ENCODE data around the gene CLDN6. TPM values are rescaled to one million over a fixed set of nuclear protein-coding genes. Genes with fewer than 3 reads are reported as not detected.

Gene CLDN6
- total RNA-seq, 2 donors from 2014 or later, result not detected

DNA sequence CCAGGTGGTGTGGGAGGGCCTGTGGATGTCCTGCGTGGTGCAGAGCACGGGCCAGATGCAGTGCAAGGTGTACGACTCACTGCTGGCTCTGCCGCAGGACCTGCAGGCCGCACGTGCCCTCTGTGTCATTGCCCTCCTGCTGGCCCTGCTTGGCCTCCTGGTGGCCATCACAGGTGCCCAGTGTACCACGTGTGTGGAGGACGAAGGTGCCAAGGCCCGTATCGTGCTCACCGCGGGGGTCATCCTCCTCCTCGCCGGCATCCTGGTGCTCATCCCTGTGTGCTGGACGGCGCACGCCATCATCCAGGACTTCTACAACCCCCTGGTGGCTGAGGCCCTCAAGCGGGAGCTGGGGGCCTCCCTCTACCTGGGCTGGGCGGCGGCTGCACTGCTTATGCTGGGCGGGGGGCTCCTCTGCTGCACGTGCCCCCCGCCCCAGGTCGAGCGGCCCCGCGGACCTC, 4.5 kb downstream of the CLDN6 start:
- H3K9me3 ChIP-seq, result no peaks in the 10 kb centered on the region
- TF ChIP-seq, protein P1, sequence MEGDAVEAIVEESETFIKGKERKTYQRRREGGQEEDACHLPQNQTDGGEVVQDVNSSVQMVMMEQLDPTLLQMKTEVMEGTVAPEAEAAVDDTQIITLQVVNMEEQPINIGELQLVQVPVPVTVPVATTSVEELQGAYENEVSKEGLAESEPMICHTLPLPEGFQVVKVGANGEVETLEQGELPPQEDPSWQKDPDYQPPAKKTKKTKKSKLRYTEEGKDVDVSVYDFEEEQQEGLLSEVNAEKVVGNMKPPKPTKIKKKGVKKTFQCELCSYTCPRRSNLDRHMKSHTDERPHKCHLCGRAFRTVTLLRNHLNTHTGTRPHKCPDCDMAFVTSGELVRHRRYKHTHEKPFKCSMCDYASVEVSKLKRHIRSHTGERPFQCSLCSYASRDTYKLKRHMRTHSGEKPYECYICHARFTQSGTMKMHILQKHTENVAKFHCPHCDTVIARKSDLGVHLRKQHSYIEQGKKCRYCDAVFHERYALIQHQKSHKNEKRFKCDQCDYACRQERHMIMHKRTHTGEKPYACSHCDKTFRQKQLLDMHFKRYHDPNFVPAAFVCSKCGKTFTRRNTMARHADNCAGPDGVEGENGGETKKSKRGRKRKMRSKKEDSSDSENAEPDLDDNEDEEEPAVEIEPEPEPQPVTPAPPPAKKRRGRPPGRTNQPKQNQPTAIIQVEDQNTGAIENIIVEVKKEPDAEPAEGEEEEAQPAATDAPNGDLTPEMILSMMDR (IDR thresholded peaks at IDR 0.05), result no peak
- H3K27me3 ChIP-seq (replicated peaks; ENCODE audit: insufficient read depth), result peaks cover 11% of the 10 kb centered on the region
- DNase-seq (ENCODE audit: low spot score) (no peak), ATAC-seq (ENCODE audit: insufficient number of reproducible peaks, low FRiP score, low read depth) (no peak)
- H3K4me1 ChIP-seq (ENCODE audit: control insufficient read depth in 1 of 2, low read depth in 2 of 2), result no peaks in the 10 kb centered on the region
- no peak overlapping the region for H3K27ac ChIP-seq
- no peaks in the 10 kb centered on the region for H3K36me3 ChIP-seq
- no peak overlapping the region for H3K4me3 ChIP-seq

GRCh38 chr16:3012828-3013420, 5.1 kb downstream of the CLDN6 start, which contains the start of gene CLDN9:
Gene CLDN9 (plus strand): TSS chr16:3012923. CDS start chr16:3013363, 440 bp downstream.
- ATAC-seq (ENCODE audit: insufficient number of reproducible peaks, low FRiP score, low read depth) (no peak), DNase-seq (ENCODE audit: low spot score) (no peak)
- TF ChIP-seq, protein P1 (IDR thresholded peaks at IDR 0.05), result no peak
- H3K27ac ChIP-seq, result no peak within 1 kb of the TSS
- peaks cover 15% of the 10 kb centered on the region for H3K27me3 ChIP-seq (replicated peaks; ENCODE audit: insufficient read depth)
- H3K4me1 ChIP-seq (ENCODE audit: control insufficient read depth in 1 of 2, low read depth in 2 of 2), result no peaks in the 10 kb centered on the region
- H3K4me3 ChIP-seq, result no peak within 1 kb of the TSS
- no peaks in the 10 kb centered on the region for H3K9me3 ChIP-seq
- H3K36me3 ChIP-seq, result no peaks in the 10 kb centered on the region

DNA sequence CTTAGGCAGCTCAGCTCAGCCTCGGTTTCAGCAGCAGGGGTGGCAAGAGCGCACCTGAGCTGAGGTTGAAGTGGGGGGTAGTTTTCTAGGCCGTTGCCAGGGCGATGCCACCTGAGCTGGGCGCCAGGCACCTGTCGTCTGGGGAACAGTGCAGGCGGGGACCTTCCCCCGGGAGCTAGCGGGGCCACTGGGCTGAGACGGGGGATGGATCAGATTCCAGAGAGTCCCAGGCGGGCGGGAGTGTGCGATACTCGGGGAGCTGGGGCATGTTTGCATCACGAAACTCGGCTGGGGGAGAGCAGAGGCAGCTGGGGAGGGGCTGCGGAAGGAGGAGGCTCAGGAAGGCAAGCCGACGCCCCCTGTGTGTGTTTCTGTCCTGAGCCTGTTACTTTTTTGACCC, 5.7 kb downstream of the CLDN6 start:
- no peaks in the 10 kb centered on the region for H3K36me3 ChIP-seq
- TF ChIP-seq, protein P1 (IDR thresholded peaks at IDR 0.05), result no peak
- H3K9me3 ChIP-seq, result no peaks in the 10 kb centered on the region
- H3K27me3 ChIP-seq (replicated peaks; ENCODE audit: insufficient read depth), result peaks cover 15% of the 10 kb centered on the region
- no peak overlapping the region for H3K27ac ChIP-seq
- no peak overlapping the region for H3K4me3 ChIP-seq
- ATAC-seq (ENCODE audit: insufficient number of reproducible peaks, low FRiP score, low read depth), result no peak
- no peak for DNase-seq (ENCODE audit: low spot score)
- no peaks in the 10 kb centered on the region for H3K4me1 ChIP-seq (ENCODE audit: control insufficient read depth in 1 of 2, low read depth in 2 of 2)

GRCh38 chr16:3010510-3010909, 7.5 kb downstream of the CLDN6 start:
- DNase-seq (ENCODE audit: low spot score) (no peak), ATAC-seq (ENCODE audit: insufficient number of reproducible peaks, low FRiP score, low read depth) (no peak)
- Histone ChIP-seq H3K9me3 (no peaks in the 10 kb centered on the region), H3K4me3 (no peak overlapping the region), H3K27me3 (replicated peaks; ENCODE audit: insufficient read depth) (peaks cover 15% of the 10 kb centered on the region), H3K4me1 (ENCODE audit: control insufficient read depth in 1 of 2, low read depth in 2 of 2) (no peaks in the 10 kb centered on the region), H3K27ac (no peak overlapping the region), H3K36me3 (no peaks in the 10 kb centered on the region)
- TF ChIP-seq, protein P1 (IDR thresholded peaks at IDR 0.05), result no peak

DNA sequence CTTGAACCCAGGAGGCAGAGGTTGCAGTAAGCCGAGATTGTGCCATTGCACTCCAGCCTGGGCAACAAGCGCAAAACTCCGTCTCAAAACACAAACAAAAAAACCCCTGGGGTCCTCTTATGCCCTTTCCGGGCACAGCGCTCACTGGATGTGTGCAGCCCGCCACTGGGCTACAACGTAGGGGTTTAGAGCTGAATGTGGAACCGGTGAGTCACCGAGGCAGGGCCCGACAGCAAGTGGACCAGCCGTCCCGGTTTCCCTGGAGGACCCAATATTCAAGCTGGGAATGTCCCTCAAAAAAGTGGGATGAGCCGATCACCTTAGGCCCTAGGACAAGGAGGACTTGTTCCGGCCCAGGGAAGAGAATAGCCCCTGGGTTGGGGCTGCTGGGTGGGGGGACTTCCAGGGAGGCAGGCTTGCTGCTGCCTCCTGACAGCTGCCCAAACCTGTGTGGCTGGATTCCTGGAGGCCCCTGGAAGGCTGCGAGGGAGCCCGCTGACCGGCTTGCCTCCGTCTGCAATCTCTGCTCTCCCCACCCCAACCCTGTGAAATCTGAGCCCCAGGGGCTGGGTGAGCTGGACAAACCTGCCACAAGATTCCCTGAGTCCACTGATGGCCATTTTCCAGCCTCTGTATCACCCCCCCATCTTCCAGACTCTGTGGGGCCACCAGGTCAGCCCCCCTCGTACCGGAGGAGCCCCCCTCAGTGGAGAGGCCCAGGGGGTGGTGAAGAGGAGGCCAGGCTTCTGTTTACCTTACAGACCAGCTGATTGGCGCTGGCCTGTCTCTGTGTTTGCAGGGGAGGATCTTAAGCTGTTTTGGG, 8.2 kb downstream of the CLDN6 start:
- no peak for ATAC-seq (ENCODE audit: insufficient number of reproducible peaks, low FRiP score, low read depth)
- DNase-seq (ENCODE audit: low spot score), result no peak
- Histone ChIP-seq H3K27ac (no peak overlapping the region), H3K27me3 (replicated peaks; ENCODE audit: insufficient read depth) (peaks cover 15% of the 10 kb centered on the region), H3K4me3 (no peak overlapping the region), H3K9me3 (no peaks in the 10 kb centered on the region), H3K4me1 (ENCODE audit: control insufficient read depth in 1 of 2, low read depth in 2 of 2) (peaks cover 0 to 2% of the 10 kb centered on the region in 2 donors), H3K36me3 (no peaks in the 10 kb centered on the region)
- TF ChIP-seq, protein P1 (IDR thresholded peaks at IDR 0.05), result no peak
